GM18870 (cell line): Measurements from ENCODE around the gene PLRG1.

Experiments
- ATAC-seq: cut with Tn5 transposase; IDR thresholded peaks from one replicate; pipeline ENCODE4 v1.9.1; 2021; ENCODE audit warnings: moderate library complexity; ENCODE audit not compliant: unreplicated experiment

Gene PLRG1

GRCh38 chr4:154526151-154526550, 24.0 kb downstream of the PLRG1 start:
- peak; percentile 70 for ATAC-seq

GRCh38 chr4:154521607-154522006, 28.6 kb downstream of the PLRG1 start:
- no peak for ATAC-seq

GRCh38 chr4:154519214-154519613, 31.0 kb downstream of the PLRG1 start:
- no peak for ATAC-seq

- no peak for ATAC-seq
Measured at GRCh38 chr4:154517591-154517990, 32.6 kb downstream of the PLRG1 start.

- no peak for ATAC-seq
Measured at GRCh38 chr4:154516318-154517029, 33.7 kb downstream of the PLRG1 start.

GRCh38 chr4:154511981-154512380, 38.2 kb downstream of the PLRG1 start:
- no peak for ATAC-seq

- ATAC-seq = no peak
Measured at GRCh38 chr4:154511548-154511947, 38.7 kb downstream of the PLRG1 start.

- ATAC-seq = no peak
Measured at GRCh38 chr4:154507156-154507555, 43.0 kb downstream of the PLRG1 start.

- peak; percentile 54 for ATAC-seq
Measured at GRCh38 chr4:154506253-154506652, 43.9 kb downstream of the PLRG1 start.

GRCh38 chr4:154503598-154503997, 46.6 kb downstream of the PLRG1 start:
- no peak for ATAC-seq

GRCh38 chr4:154502111-154502510, 48.1 kb downstream of the PLRG1 start:
- ATAC-seq = no peak

GRCh38 chr4:154497889-154498288, 52.3 kb downstream of the PLRG1 start:
- no peak for ATAC-seq

- ATAC-seq = no peak
Measured at GRCh38 chr4:154495867-154496266, 54.3 kb downstream of the PLRG1 start.

- ATAC-seq = peak; percentile 4
Measured at GRCh38 chr4:154492288-154492687, 57.9 kb downstream of the PLRG1 start.

GRCh38 chr4:154491341-154492271, 58.6 kb downstream of the PLRG1 start, which contains the start of gene DCHS2:
DCHS2 (minus strand) TSS chr4:154491799; CDS start chr4:154491355, 444 bp downstream.
- peak; percentile 58 for ATAC-seq

- peak; percentile 50 for ATAC-seq
Measured at GRCh38 chr4:154490583-154491340, 59.4 kb downstream of the PLRG1 start.

- ATAC-seq = no peak
Measured at GRCh38 chr4:154490234-154490582, 60.0 kb downstream of the PLRG1 start.

GRCh38 chr4:154489558-154490233, 60.5 kb downstream of the PLRG1 start:
- ATAC-seq = no peak

GRCh38 chr4:154487145-154487544, 63.1 kb downstream of the PLRG1 start:
- ATAC-seq = no peak

GRCh38 chr4:154485127-154485773, 65.0 kb downstream of the PLRG1 start:
- ATAC-seq = peak; percentile 98
